Esophagus squamous epithelium (tissue), 5 donors: ENCODE measurements around the gene RPS6KA6. TPM values are rescaled to one million over a fixed set of nuclear protein-coding genes. Genes with fewer than 3 reads are reported as not detected.
A peak's percentile ranks its signal among the peaks of the same experiment; 100 is the strongest.
"Not testable (repeated sequence)": the region's sequence is repeated elsewhere in the genome, so short reads cannot be mapped to it uniquely, and the experiment has no call there.

Experiments used
- DNase-seq: peaks from one replicate; lab custom pipeline; 2025; lab: John Stamatoyannopoulos, UW
- H3K27ac ChIP-seq, 4 donors: fragments of 200-600 bp; sonication (generic); one replicate each; pipeline ENCODE4 v1.5.1; 2016 to 2019; ENCODE audit warnings: mild to moderate bottlenecking in 1 of 4
- H3K27me3 ChIP-seq, 4 donors: fragments of 200-600 bp; sonication (generic); 1 replicate in 3 of 4; 2 replicates in 1 of 4; pipeline versions ENCODE4 v1.5.1 to v1.6.0; 2017 to 2021; ENCODE audit warnings: antibody characterized with exemption in 1 of 4
- H3K36me3 ChIP-seq, 3 donors: fragments of 200-600 bp; sonication (generic); one replicate each; pipeline ENCODE4 v1.5.1; 2016 to 2019
- H3K4me1 ChIP-seq, 3 donors: fragments of 200-600 bp; sonication (generic); one replicate each; pipeline ENCODE4 v1.5.1; 2017 to 2019
- H3K4me3 ChIP-seq, 4 donors: fragments of 200-600 bp; sonication (generic); 1 replicate in 3 of 4; 2 replicates in 1 of 4; pipeline ENCODE4 v1.5.1; 2016 to 2019; ENCODE audit warnings: mild to moderate bottlenecking in 2 of 4, moderate library complexity in 1 of 4
- H3K9me3 ChIP-seq, 3 donors: fragments of 200-600 bp; sonication (generic); one replicate each; pipeline ENCODE4 v1.5.1; 2016 to 2019
- POLR2A ChIP-seq, 4 donors: fragments of 450-650 bp; IDR thresholded peaks; one replicate each; pipeline ENCODE4 v1.6.1; 2017; ENCODE audit warnings: antibody characterized with exemption in 4 of 4, mild to moderate bottlenecking in 4 of 4, moderate library complexity in 3 of 4
- WGBS, 2 donors: methylation state at CpG; one replicate each; pipeline ENCODE4 v1.1.5; 2018; 5-methylcytosine and 5-hydroxymethylcytosine counted together
- intact Hi-C: fragments of 100-400 bp; cut with DNase I; formaldehyde crosslinking; loops from one replicate; pipeline ENCODE4 v1.15.0; 2022
- total RNA-seq, 4 donors: library from RNA; depleted of rRNA; stranded (reverse); fragments of >200 nt; gene quantifications; one replicate each; pipeline ENCODE4 v1.1.0, GENCODE V29; 2016
- TF ChIP-seq, protein P1 (sequence below), 6 experiments: fragments of 450-650 bp in 4 of 6; fragments of 200-600 bp in 2 of 6; sonication (generic) in 2 of 6; IDR thresholded peaks; one replicate each; pipeline ENCODE4 v1.5.1; 2016 to 2019; ENCODE audit warnings: antibody characterized with exemption in 6 of 6, mild to moderate bottlenecking in 4 of 6, moderate library complexity in 4 of 6
- donor health status: DM: yes; HTN: yes; CAD: no.

The RPS6KA6 gene
- total RNA-seq, 4 donors from 2014 or later, result 0.92 to 2.9 (median 1.9) TPM

DNA sequence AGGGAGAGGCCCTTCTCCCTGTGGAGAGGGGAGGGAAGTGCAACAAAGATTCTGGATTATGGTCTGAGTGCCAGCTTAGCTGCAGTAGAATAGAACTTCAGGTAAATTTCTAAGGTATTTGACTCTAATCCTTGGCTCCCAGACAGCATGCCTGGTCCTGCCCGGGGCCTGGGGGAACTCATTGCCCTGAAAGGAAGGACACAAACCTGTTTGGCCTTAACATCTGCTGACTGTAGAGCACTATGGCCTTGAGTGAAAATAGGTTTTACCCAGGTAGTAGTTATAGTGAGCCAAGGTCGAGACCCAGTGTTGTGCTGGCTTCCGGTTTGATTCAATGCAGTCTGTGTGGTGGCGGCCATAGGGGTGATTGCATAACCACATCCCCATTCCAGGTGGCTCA lies 64.4 kb downstream of the RPS6KA6 start:
- peak overlapping the region in 1 of 4 donors; percentile 33 for H3K27ac ChIP-seq
- H3K4me3 ChIP-seq, result no peak overlapping the region
- no peaks in the 10 kb centered on the region for H3K27me3 ChIP-seq
- peaks cover 0 to 15% (median 0%) of the 10 kb centered on the region in 3 donors for H3K4me1 ChIP-seq
- no peaks in the 10 kb centered on the region for H3K36me3 ChIP-seq
- H3K9me3 ChIP-seq, result no peaks in the 10 kb centered on the region
- TF ChIP-seq, protein P1, sequence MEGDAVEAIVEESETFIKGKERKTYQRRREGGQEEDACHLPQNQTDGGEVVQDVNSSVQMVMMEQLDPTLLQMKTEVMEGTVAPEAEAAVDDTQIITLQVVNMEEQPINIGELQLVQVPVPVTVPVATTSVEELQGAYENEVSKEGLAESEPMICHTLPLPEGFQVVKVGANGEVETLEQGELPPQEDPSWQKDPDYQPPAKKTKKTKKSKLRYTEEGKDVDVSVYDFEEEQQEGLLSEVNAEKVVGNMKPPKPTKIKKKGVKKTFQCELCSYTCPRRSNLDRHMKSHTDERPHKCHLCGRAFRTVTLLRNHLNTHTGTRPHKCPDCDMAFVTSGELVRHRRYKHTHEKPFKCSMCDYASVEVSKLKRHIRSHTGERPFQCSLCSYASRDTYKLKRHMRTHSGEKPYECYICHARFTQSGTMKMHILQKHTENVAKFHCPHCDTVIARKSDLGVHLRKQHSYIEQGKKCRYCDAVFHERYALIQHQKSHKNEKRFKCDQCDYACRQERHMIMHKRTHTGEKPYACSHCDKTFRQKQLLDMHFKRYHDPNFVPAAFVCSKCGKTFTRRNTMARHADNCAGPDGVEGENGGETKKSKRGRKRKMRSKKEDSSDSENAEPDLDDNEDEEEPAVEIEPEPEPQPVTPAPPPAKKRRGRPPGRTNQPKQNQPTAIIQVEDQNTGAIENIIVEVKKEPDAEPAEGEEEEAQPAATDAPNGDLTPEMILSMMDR (IDR thresholded peaks at IDR 0.05), result peak in 1 of 6 experiments; percentile 24
- no peak for TF ChIP-seq POLR2A (IDR thresholded peaks at IDR 0.05)
- intact Hi-C loops, result no loop called here
- WGBS, 2 donors, result 37 to 79% methylated on average over 2 to 3 of the region's 4 CpGs
- no peak for DNase-seq

DNA sequence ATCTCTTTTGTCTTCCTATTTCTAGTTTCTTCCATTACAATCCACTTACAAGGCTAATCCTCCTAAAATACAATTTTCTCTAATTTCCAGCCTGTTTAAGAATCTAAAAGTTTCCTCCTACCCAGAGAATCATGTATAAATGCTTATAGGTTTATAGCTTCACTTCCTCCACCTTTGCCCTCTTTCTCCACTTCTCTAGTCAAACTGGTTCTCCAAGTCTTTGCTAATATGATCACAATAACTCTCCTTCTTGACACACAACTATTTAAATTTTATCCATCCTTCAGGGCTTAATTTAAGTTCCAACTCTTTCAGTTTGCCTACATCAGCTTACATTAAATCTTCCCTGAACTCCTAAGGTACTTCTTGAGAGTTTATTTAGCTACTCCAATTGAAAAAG lies 69.2 kb downstream of the RPS6KA6 start:
- Histone ChIP-seq H3K36me3 (no peaks in the 10 kb centered on the region), H3K27me3 (no peaks in the 10 kb centered on the region), H3K4me3 (no peak overlapping the region), H3K4me1 (peaks cover 0 to 11% (median 0%) of the 10 kb centered on the region in 3 donors), H3K9me3 (no peaks in the 10 kb centered on the region), H3K27ac (peak overlapping the region in 2 of 4 donors; percentile 20 to 52)
- TF ChIP-seq, protein P1 (IDR thresholded peaks at IDR 0.05), result no peak
- TF ChIP-seq POLR2A (IDR thresholded peaks at IDR 0.05), result no peak
- DNase-seq, result no peak
- intact Hi-C loops, result no loop called here

GRCh38 chrX:84118315-84118714 lies 69.7 kb downstream of the RPS6KA6 start:
- Histone ChIP-seq H3K36me3 (no peaks in the 10 kb centered on the region), H3K27me3 (no peaks in the 10 kb centered on the region), H3K4me1 (peaks cover 0 to 6% (median 0%) of the 10 kb centered on the region in 3 donors), H3K4me3 (no peak overlapping the region), H3K9me3 (no peaks in the 10 kb centered on the region), H3K27ac (peak overlapping the region in 2 of 4 donors; percentile 20 to 52)
- 67 to 77% methylated on average over 4 of the region's 4 CpGs for WGBS, 2 donors
- DNase-seq, result no peak
- TF ChIP-seq POLR2A (IDR thresholded peaks at IDR 0.05), result no peak
- TF ChIP-seq, protein P1 (IDR thresholded peaks at IDR 0.05), result no peak
- intact Hi-C loops, result no loop called here

GRCh38 chrX:84108584-84108983 lies 79.4 kb downstream of the RPS6KA6 start:
- 93% methylated on average over 2 of the region's 5 CpGs; no CpG with 5 or more reads in 1 of the 2 donors for WGBS, 2 donors
- Histone ChIP-seq H3K27me3 (no peaks in the 10 kb centered on the region), H3K36me3 (no peaks in the 10 kb centered on the region), H3K9me3 (no peaks in the 10 kb centered on the region), H3K4me1 (no peaks in the 10 kb centered on the region), H3K27ac (no peak overlapping the region), H3K4me3 (no peak overlapping the region)
- intact Hi-C loops, result no loop called here
- no peak for DNase-seq
- TF ChIP-seq, protein P1 (IDR thresholded peaks at IDR 0.05), result no peak
- TF ChIP-seq POLR2A (IDR thresholded peaks at IDR 0.05), result no peak

DNA sequence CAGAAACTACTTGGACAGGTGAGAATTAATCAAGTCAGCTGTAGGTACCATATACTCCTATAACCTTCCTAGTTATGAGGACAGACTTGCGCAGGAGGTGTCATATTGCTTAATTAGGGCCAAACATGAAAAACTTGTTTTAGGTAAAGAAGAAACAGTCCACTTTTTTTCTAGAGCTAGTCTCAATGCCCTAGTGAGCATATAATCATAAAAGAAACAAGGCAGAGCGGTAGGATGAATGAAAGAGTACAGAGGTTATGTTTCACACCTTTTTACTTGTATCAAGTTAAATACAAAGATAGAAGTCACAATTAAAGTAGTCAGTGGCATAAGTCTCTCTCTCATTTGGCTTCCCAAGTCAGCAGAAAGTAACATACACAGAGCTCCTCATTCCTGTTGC lies 88.9 kb downstream of the RPS6KA6 start:
- 82 to 92% methylated on average over 2 of the region's 2 CpGs for WGBS, 2 donors
- intact Hi-C loops, result no loop called here

DNA sequence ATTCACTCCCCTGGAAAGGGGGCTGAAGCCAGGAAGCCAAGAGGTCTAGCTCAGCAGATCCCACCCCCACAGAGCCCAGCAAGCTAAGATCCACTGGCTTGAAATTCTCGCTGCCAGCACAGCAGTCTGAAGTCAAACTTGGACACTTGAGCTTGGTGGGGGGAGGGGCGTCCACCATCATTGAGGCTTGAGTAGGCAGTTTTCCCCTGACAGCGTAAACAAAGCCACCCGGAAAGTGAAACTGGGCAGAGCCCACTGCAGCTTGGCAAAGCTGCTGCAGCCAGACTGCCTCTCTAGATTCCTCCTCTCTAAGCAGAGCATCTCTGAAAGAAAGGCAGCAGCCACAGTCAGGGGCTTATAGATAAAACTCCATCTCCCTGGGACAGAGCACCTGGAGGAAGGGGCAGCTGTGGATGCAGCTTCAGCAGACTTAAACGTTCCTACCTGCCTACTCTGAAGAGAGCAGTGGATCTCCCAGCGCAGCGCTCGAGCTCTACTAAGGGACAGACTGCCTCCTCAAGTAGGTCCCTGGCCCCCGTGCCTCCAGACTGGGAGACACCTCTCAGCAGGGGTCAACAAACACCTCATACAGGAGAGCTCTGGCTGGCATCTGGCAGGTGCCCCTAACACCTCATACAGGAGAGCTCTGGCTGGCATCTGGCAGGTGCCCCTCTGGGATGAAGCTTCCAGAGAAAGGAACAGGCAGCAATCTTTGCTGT lies 108.4 kb downstream of the RPS6KA6 start:
- H3K4me3 ChIP-seq, H3K36me3 ChIP-seq, DNase-seq, H3K27me3 ChIP-seq, H3K9me3 ChIP-seq, H3K4me1 ChIP-seq, intact Hi-C loops, H3K27ac ChIP-seq: not testable (repeated sequence)
- WGBS, 2 donors, result 39% methylated on average over 4 of the region's 9 CpGs; no CpG with 5 or more reads in 1 of the 2 donors

More for the DNA sequence above, 88.9 kb downstream of the RPS6KA6 start:
- no peak overlapping the region for H3K27ac ChIP-seq
- no peak overlapping the region for H3K4me3 ChIP-seq
- no peak for TF ChIP-seq POLR2A (IDR thresholded peaks at IDR 0.05)
- TF ChIP-seq, protein P1 (IDR thresholded peaks at IDR 0.05), result no peak
- no peaks in the 10 kb centered on the region for H3K36me3 ChIP-seq
- no peaks in the 10 kb centered on the region for H3K9me3 ChIP-seq
- H3K27me3 ChIP-seq, result no peaks in the 10 kb centered on the region
- no peak for DNase-seq
- no peaks in the 10 kb centered on the region for H3K4me1 ChIP-seq
